ENCODE results near the gene PSMB3.
A peak's percentile ranks its signal among the peaks of the same experiment; 100 is the strongest.

The PSMB3 gene

GRCh38 chr17:38749223-38750043 lies 3.1 kb upstream of the PSMB3 start:
- H3K9ac ChIP-seq (ENCODE audit: low read depth, low read length) = no peak overlapping the region
- H3K4me1 ChIP-seq (ENCODE audit: insufficient read depth, low read length) = peaks cover 64% of the 10 kb centered on the region
- H3K4me3 ChIP-seq (ENCODE audit: low read depth in 1 of 2, low read length in 2 of 2) = no peak overlapping the region
- peaks cover 29% of the 10 kb centered on the region for H4K20me1 ChIP-seq (ENCODE audit: insufficient read depth, low read length)
- H3K36me3 ChIP-seq (ENCODE audit: insufficient read depth, low read length) = peaks cover 13% of the 10 kb centered on the region
- no peaks in the 10 kb centered on the region for H3K27me3 ChIP-seq (ENCODE audit: insufficient read depth, low read length, poor library complexity)
- no peaks in the 10 kb centered on the region for H3K9me3 ChIP-seq (ENCODE audit: insufficient read depth, low read length, severe bottlenecking)
- ATAC-seq (ENCODE audit: insufficient read depth, low read depth) (no peak), DNase-seq (no peak)
- no peak for TF ChIP-seq CTCF (IDR thresholded peaks at IDR 0.05; ENCODE audit: borderline replicate concordance, extremely low read depth, low read length, poor library complexity, severe bottlenecking)
- TF ChIP-seq EZH2 (IDR thresholded peaks at IDR 0.05; ENCODE audit: borderline replicate concordance, low read depth, low read length, severe bottlenecking) = no peak
- H2AFZ ChIP-seq (ENCODE audit: low read depth, low read length) = no peak overlapping the region
- H3K4me2 ChIP-seq (ENCODE audit: insufficient read depth, low read length) = peak overlapping the region; percentile 85; the same call in 1 of the 2 replicates
- no peak overlapping the region for H3K27ac ChIP-seq (ENCODE audit: low read length)
- peaks cover 55% of the 10 kb centered on the region for H3K79me2 ChIP-seq (ENCODE audit: insufficient read depth, low read length)

- no peak overlapping the region for H3K27ac ChIP-seq (ENCODE audit: low read length)
- H3K4me1 ChIP-seq (ENCODE audit: insufficient read depth, low read length) = peaks cover 69% of the 10 kb centered on the region
- no peak overlapping the region for H3K9ac ChIP-seq (ENCODE audit: low read depth, low read length)
- DNase-seq (no peak), ATAC-seq (ENCODE audit: insufficient read depth, low read depth) (no peak)
- no peak overlapping the region for H3K4me2 ChIP-seq (ENCODE audit: insufficient read depth, low read length)
- H3K9me3 ChIP-seq (ENCODE audit: insufficient read depth, low read length, severe bottlenecking) = no peaks in the 10 kb centered on the region
- H3K4me3 ChIP-seq (ENCODE audit: low read depth in 1 of 2, low read length in 2 of 2) = no peak overlapping the region
- H3K36me3 ChIP-seq (ENCODE audit: insufficient read depth, low read length) = peaks cover 19% of the 10 kb centered on the region
- TF ChIP-seq EZH2 (IDR thresholded peaks at IDR 0.05; ENCODE audit: borderline replicate concordance, low read depth, low read length, severe bottlenecking) (no peak), CTCF (IDR thresholded peaks at IDR 0.05; ENCODE audit: borderline replicate concordance, extremely low read depth, low read length, poor library complexity, severe bottlenecking) (no peak)
- peaks cover 30% of the 10 kb centered on the region for H4K20me1 ChIP-seq (ENCODE audit: insufficient read depth, low read length)
- H3K79me2 ChIP-seq (ENCODE audit: insufficient read depth, low read length) = peaks cover 55% of the 10 kb centered on the region
- no peaks in the 10 kb centered on the region for H3K27me3 ChIP-seq (ENCODE audit: insufficient read depth, low read length, poor library complexity)
- H2AFZ ChIP-seq (ENCODE audit: low read depth, low read length) = no peak overlapping the region
Measured at GRCh38 chr17:38750044-38750311, 2.6 kb upstream of the PSMB3 start.

- H3K4me3 ChIP-seq (ENCODE audit: low read depth in 1 of 2, low read length in 2 of 2) = peak overlapping the region in 1 of 2 experiments; percentile 88; a peak in 2 of 4 replicates
- peak overlapping the region; percentile 92 for H3K4me2 ChIP-seq (ENCODE audit: insufficient read depth, low read length)
- peaks cover 21% of the 10 kb centered on the region for H3K36me3 ChIP-seq (ENCODE audit: insufficient read depth, low read length)
- no peaks in the 10 kb centered on the region for H3K27me3 ChIP-seq (ENCODE audit: insufficient read depth, low read length, poor library complexity)
- H3K9me3 ChIP-seq (ENCODE audit: insufficient read depth, low read length, severe bottlenecking) = no peaks in the 10 kb centered on the region
- H4K20me1 ChIP-seq (ENCODE audit: insufficient read depth, low read length) = peaks cover 30% of the 10 kb centered on the region
- H3K79me2 ChIP-seq (ENCODE audit: insufficient read depth, low read length) = peaks cover 54% of the 10 kb centered on the region
- TF ChIP-seq CTCF (IDR thresholded peaks at IDR 0.05; ENCODE audit: borderline replicate concordance, extremely low read depth, low read length, poor library complexity, severe bottlenecking) = no peak
- no peak for TF ChIP-seq EZH2 (IDR thresholded peaks at IDR 0.05; ENCODE audit: borderline replicate concordance, low read depth, low read length, severe bottlenecking)
- peak overlapping the region; percentile 66 for H2AFZ ChIP-seq (ENCODE audit: low read depth, low read length)
- H3K9ac ChIP-seq (ENCODE audit: low read depth, low read length) = peak overlapping the region; percentile 67
- H3K4me1 ChIP-seq (ENCODE audit: insufficient read depth, low read length) = peaks cover 70% of the 10 kb centered on the region
- peak overlapping the region; percentile 86 for H3K27ac ChIP-seq (ENCODE audit: low read length)
- no peak for DNase-seq
- no peak for ATAC-seq (ENCODE audit: insufficient read depth, low read depth)
Measured at GRCh38 chr17:38750312-38751121, 2.0 kb upstream of the PSMB3 start.

Measured in DND-41 (cell line).